Liver (tissue), 9 donors: Measurements from ENCODE around the gene KLHL24. TPM values are rescaled to one million over a fixed set of nuclear protein-coding genes. Genes with fewer than 3 reads are reported as not detected.
"Not testable (repeated sequence)": the region's sequence is repeated elsewhere in the genome, so short reads cannot be mapped to it uniquely, and the experiment has no call there.

Experiments
- DNase-seq: peaks from one replicate; pipeline ENCODE4 v3.0.0-alpha.2; 2017; ENCODE audit warnings: low spot score
- H3K27ac ChIP-seq, 2 donors: one replicate each; pipeline ENCODE4 v1.7.0; 2013; ENCODE audit warnings: inconsistent platforms in 2 of 2, low read length in 2 of 2, control low read depth in 1 of 2, low read depth in 1 of 2, mild to moderate bottlenecking in 1 of 2
- H3K27me3 ChIP-seq, 4 donors: one replicate each; pipeline versions ENCODE4 v1.6.1 to v1.7.0; 2013; ENCODE audit warnings: low read length in 3 of 4, inconsistent platforms in 1 of 4, mild to moderate bottlenecking in 1 of 4, moderate library complexity in 1 of 4; ENCODE audit not compliant: control insufficient read depth in 4 of 4, insufficient read depth in 4 of 4
- H3K36me3 ChIP-seq, 4 donors: one replicate each; pipeline versions ENCODE4 v1.6.1 to v1.7.0; 2013; ENCODE audit warnings: low read length in 3 of 4, mild to moderate bottlenecking in 3 of 4, low read depth in 1 of 4, moderate library complexity in 1 of 4; ENCODE audit not compliant: control insufficient read depth in 4 of 4, insufficient read depth in 3 of 4
- H3K4me1 ChIP-seq, 4 donors: one replicate each; pipeline versions ENCODE4 v1.6.1 to v1.7.0; 2013; ENCODE audit warnings: low read length in 3 of 4, mild to moderate bottlenecking in 3 of 4, moderate library complexity in 1 of 4; ENCODE audit not compliant: control insufficient read depth in 4 of 4, insufficient read depth in 4 of 4
- H3K4me3 ChIP-seq, 3 donors: one replicate each; pipeline versions ENCODE4 v1.6.1 to v1.7.0; 2013; ENCODE audit warnings: low read length in 3 of 3, control low read depth in 1 of 3, low read depth in 1 of 3, mild to moderate bottlenecking in 1 of 3
- H3K9ac ChIP-seq, 2 donors: one replicate each; pipeline ENCODE4 v1.7.0; 2013; ENCODE audit warnings: low read length in 2 of 2, mild to moderate bottlenecking in 2 of 2, moderate library complexity in 2 of 2, control low read depth in 1 of 2, low read depth in 1 of 2
- H3K9me3 ChIP-seq, 4 donors: one replicate each; pipeline versions ENCODE4 v1.6.1 to v1.7.0; 2013; ENCODE audit warnings: low read length in 3 of 4; ENCODE audit not compliant: control insufficient read depth in 4 of 4
- CTCF ChIP-seq: fragments of 150-350 bp; IDR thresholded peaks from 2 replicates; pipeline ENCODE4 v1.5.1; 2017; ENCODE audit warnings: improper control_type of control experiment, low read depth, low read length; ENCODE audit not compliant: missing input control
- EGR1 ChIP-seq, 2 donors: IDR thresholded peaks; 2 replicates each; pipeline ENCODE4 v1.6.1; 2016 to 2018; ENCODE audit warnings: antibody characterized with exemption in 2 of 2, low read depth in 2 of 2
- FOXA2 ChIP-seq: IDR thresholded peaks from 2 replicates; pipeline ENCODE4 v1.6.1; 2016; ENCODE audit warnings: antibody characterized with exemption
- GABPA ChIP-seq, 2 donors: IDR thresholded peaks in 1 of 2; conservative IDR thresholded peaks in 1 of 2; 2 replicates each; pipeline ENCODE4 v1.6.1; 2016; ENCODE audit warnings: antibody characterized with exemption in 2 of 2, mild to moderate bottlenecking in 1 of 2, moderate library complexity in 1 of 2
- HNF4A ChIP-seq, 2 donors: conservative IDR thresholded peaks; 2 replicates each; pipeline ENCODE4 v1.6.1; 2016; ENCODE audit warnings: antibody characterized with exemption in 2 of 2, mild to moderate bottlenecking in 2 of 2
- HNF4G ChIP-seq: IDR thresholded peaks from 2 replicates; pipeline ENCODE4 v1.6.1; 2016; ENCODE audit warnings: antibody characterized with exemption
- JUND ChIP-seq, 2 donors: IDR thresholded peaks; 2 replicates each; pipeline ENCODE4 v1.6.1; 2016; ENCODE audit warnings: antibody characterized with exemption in 2 of 2
- MAX ChIP-seq: IDR thresholded peaks from 2 replicates; pipeline ENCODE4 v1.6.1; 2016; ENCODE audit warnings: antibody characterized with exemption
- NR2F2 ChIP-seq: IDR thresholded peaks from 2 replicates; pipeline ENCODE4 v1.6.1; 2016; ENCODE audit warnings: antibody characterized with exemption
- RAD21 ChIP-seq, 2 donors: IDR thresholded peaks; 2 replicates each; pipeline ENCODE4 v1.6.1; 2016; ENCODE audit warnings: antibody characterized with exemption in 2 of 2, mild to moderate bottlenecking in 2 of 2
- REST ChIP-seq: IDR thresholded peaks from 2 replicates; pipeline ENCODE4 v1.6.1; 2016; ENCODE audit warnings: antibody characterized with exemption, mild to moderate bottlenecking
- TAF1 ChIP-seq: conservative IDR thresholded peaks from 2 replicates; pipeline ENCODE4 v1.6.1; 2016; ENCODE audit warnings: antibody characterized with exemption, mild to moderate bottlenecking
- YY1 ChIP-seq: IDR thresholded peaks from 2 replicates; pipeline ENCODE4 v1.6.1; 2016; ENCODE audit warnings: antibody characterized with exemption, mild to moderate bottlenecking
- ZBTB33 ChIP-seq: IDR thresholded peaks from 2 replicates; pipeline ENCODE4 v1.6.1; 2016; ENCODE audit warnings: antibody characterized with exemption
- WGBS: extraction: QIAGEN DNeasy Blood & Tissue Kit; methylation state at CpG from one replicate; pipeline ENCODE4 v1.1.7; 2013; 5-methylcytosine and 5-hydroxymethylcytosine counted together
- polyA plus RNA-seq, 2 donors: library from polyadenylated mRNA; stranded (reverse) in 1 of 2; unstranded in 1 of 2; fragments of 200-250 nt in 1 of 2; fragments of >200 nt in 1 of 2; fragmentation: Nextera tagmentation in 1 of 2; extraction: Ambion mirVana in 1 of 2; gene quantifications; one replicate each; pipeline versions ENCODE4 v1.2.1 to v1.2.3, GENCODE V29; 2013 to 2015
- total RNA-seq, 2 donors: library from RNA; depleted of rRNA; stranded (reverse); fragments of >200 nt; gene quantifications; one replicate each; pipeline ENCODE4 v1.2.3, GENCODE V29; 2014
- donor health status: healthy.
- donor health status: healthy.
- donor health status: healthy.
- donor health status: healthy.
- donor health status: healthy.

The KLHL24 gene
- total and polyA plus RNA-seq, 4 donors: 6.4 to 81.8 (median 18.4) TPM

- no peak for TF ChIP-seq CTCF
Observed at GRCh38 chr3:183597959-183598358, 37.5 kb upstream of the KLHL24 start (continued).

- not testable (repeated sequence) for H3K27me3 ChIP-seq, H3K4me1 ChIP-seq, H3K27ac ChIP-seq, H3K9ac ChIP-seq, H3K36me3 ChIP-seq, H3K4me3 ChIP-seq, H3K9me3 ChIP-seq, DNase-seq
- WGBS: 97% methylated on average over 6 of the region's 6 CpGs
Observed at GRCh38 chr3:183611326-183611725, 24.1 kb upstream of the KLHL24 start.

- Histone ChIP-seq H3K27me3 (no peaks in the 10 kb centered on the region), H3K4me1 (no peaks in the 10 kb centered on the region), H3K4me3 (no peak overlapping the region), H3K9me3 (no peaks in the 10 kb centered on the region), H3K27ac (no peak overlapping the region), H3K9ac (no peak overlapping the region), H3K36me3 (no peaks in the 10 kb centered on the region)
- no peak for TF ChIP-seq TAF1
- no peak for TF ChIP-seq EGR1 (IDR thresholded peaks at IDR 0.05; ENCODE audit: low read depth in 2 of 2)
- WGBS: 89% methylated on average over 7 of the region's 7 CpGs
- DNase-seq: no peak
Observed at GRCh38 chr3:183613366-183614285, 21.8 kb upstream of the KLHL24 start.

GRCh38 chr3:183618542-183618941 is 16.9 kb upstream of the KLHL24 start:
- WGBS: 96% methylated on average over 2 of the region's 2 CpGs
- Histone ChIP-seq H3K27me3 (no peaks in the 10 kb centered on the region), H3K27ac (no peak overlapping the region), H3K9ac (no peak overlapping the region), H3K36me3 (no peaks in the 10 kb centered on the region), H3K4me1 (no peaks in the 10 kb centered on the region), H3K4me3 (no peak overlapping the region), H3K9me3 (no peaks in the 10 kb centered on the region)
- TF ChIP-seq HNF4G (no peak), NR2F2 (no peak), REST (no peak), TAF1 (no peak), JUND (IDR thresholded peaks at IDR 0.05) (no peak), GABPA (IDR thresholded peaks at IDR 0.05 in 1 of 2, conservative IDR thresholded peaks at IDR 0.05 in 1 of 2) (no peak), CTCF (no peak), RAD21 (IDR thresholded peaks at IDR 0.05) (no peak), YY1 (no peak), HNF4A (conservative IDR thresholded peaks at IDR 0.05) (no peak), ZBTB33 (no peak), FOXA2 (no peak), MAX (no peak)
- DNase-seq: no peak
